GM23338 (cell line): ENCODE measurements around the gene CD177. TPM values are rescaled to one million over a fixed set of nuclear protein-coding genes. Genes with fewer than 3 reads are reported as not detected.

Experiments
- ATAC-seq: fragments of 200-7000 bp; cut with Tn5 transposase; 3 replicates; pipeline ENCODE4 v1.9.1; 2020
- DNase-seq: peaks from one replicate; pipeline ENCODE4 v3.0.0-alpha.2; 2015; ENCODE audit warnings: low spot score
- H2AFZ ChIP-seq: fragments of 200-600 bp; sonication (generic); 2 replicates; pipeline ENCODE4 v1.8.0; 2016; ENCODE audit warnings: antibody characterized with exemption, mild to moderate bottlenecking, moderate library complexity
- H3F3A ChIP-seq: fragments of 200-600 bp; sonication (generic); replicated peaks from 2 replicates; pipeline ENCODE4 v1.8.0; 2017; ENCODE audit warnings: antibody characterized with exemption, mixed run types, low read depth
- H3K27ac ChIP-seq: fragments of 200-600 bp; sonication (generic); 2 replicates; pipeline ENCODE4 v1.6.1; 2016; ENCODE audit warnings: low read depth
- H3K27me3 ChIP-seq: fragments of 200-600 bp; sonication (generic); 2 replicates; pipeline ENCODE4 v1.8.0; 2016; ENCODE audit warnings: mild to moderate bottlenecking, mixed run types, moderate library complexity; ENCODE audit not compliant: insufficient read depth
- H3K36me3 ChIP-seq: fragments of 200-600 bp; sonication (generic); 2 replicates; pipeline ENCODE4 v1.8.0; 2016; ENCODE audit warnings: mild to moderate bottlenecking; ENCODE audit not compliant: insufficient read depth
- H3K4me1 ChIP-seq: fragments of 200-600 bp; sonication (generic); 2 replicates; pipeline ENCODE4 v1.8.0; 2016; ENCODE audit warnings: mild to moderate bottlenecking, moderate library complexity; ENCODE audit not compliant: insufficient read depth
- H3K4me2 ChIP-seq: fragments of 200-600 bp; sonication (generic); 2 replicates; pipeline ENCODE4 v1.7.1; 2017; ENCODE audit warnings: mixed run types
- H3K4me3 ChIP-seq: fragments of 200-600 bp; sonication (generic); 2 replicates; pipeline ENCODE4 v1.6.1; 2016; ENCODE audit warnings: mixed run types
- H3K79me2 ChIP-seq: fragments of 200-600 bp; sonication (generic); replicated peaks from 2 replicates; pipeline ENCODE4 v1.8.0; 2017; ENCODE audit warnings: mild to moderate bottlenecking; ENCODE audit not compliant: insufficient read depth
- H3K9me2 ChIP-seq: fragments of 200-600 bp; sonication (generic); 2 replicates; pipeline ENCODE4 v1.8.0; 2017; ENCODE audit not compliant: insufficient read depth
- H4K20me1 ChIP-seq: fragments of 200-600 bp; sonication (generic); replicated peaks from 2 replicates; pipeline ENCODE4 v1.8.0; 2017; ENCODE audit warnings: mild to moderate bottlenecking; ENCODE audit not compliant: insufficient read depth
- H3K27ac Mint-ChIP-seq: 2 replicates; pipeline ENCODE4 v1.8.0; 2020; ENCODE audit warnings: inconsistent platforms, mild to moderate bottlenecking, moderate library complexity, mixed read lengths
- H3K27me3 Mint-ChIP-seq: 3 replicates; pipeline ENCODE4 v1.8.0; 2022; ENCODE audit warnings: low read depth, mild to moderate bottlenecking, moderate library complexity, mixed read lengths, inconsistent platforms; ENCODE audit not compliant: insufficient read depth, poor library complexity
- H3K36me3 Mint-ChIP-seq: 3 replicates; pipeline ENCODE4 v1.8.0; 2021; ENCODE audit warnings: low read depth, mild to moderate bottlenecking, inconsistent platforms, moderate library complexity, mixed read lengths
- H3K4me1 Mint-ChIP-seq: 3 replicates; pipeline ENCODE4 v1.8.0; 2020; ENCODE audit warnings: mild to moderate bottlenecking, inconsistent platforms, mixed read lengths
- H3K4me3 Mint-ChIP-seq: 3 replicates; pipeline ENCODE4 v1.8.0; 2021; ENCODE audit warnings: moderate library complexity, mild to moderate bottlenecking, inconsistent platforms, mixed read lengths
- H3K9me3 Mint-ChIP-seq: 3 replicates; pipeline ENCODE4 v1.8.0; 2020; ENCODE audit warnings: moderate library complexity, mild to moderate bottlenecking, inconsistent platforms, mixed read lengths
- CREB1 ChIP-seq: fragments of 250-450 bp; sonication (Bioruptor Pico); IDR thresholded peaks from 2 replicates; pipeline ENCODE4 v1.5.0; 2020; ENCODE audit warnings: low read depth, mild to moderate bottlenecking, moderate library complexity
- CTCF ChIP-seq, 2 experiments: fragments of 200-600 bp in 1 of 2; sonication (generic) in 1 of 2; conservative IDR thresholded peaks; 2 replicates each; pipeline versions ENCODE4 v1.5.1 to v1.6.1; 2016 to 2017; ENCODE audit warnings: antibody characterized with exemption in 2 of 2, low read depth in 2 of 2, mild to moderate bottlenecking in 2 of 2, moderate library complexity in 1 of 2
- ETS1 ChIP-seq: IDR thresholded peaks from 2 replicates; pipeline ENCODE4 v1.6.1; 2016; ENCODE audit warnings: antibody characterized with exemption
- EZH2 ChIP-seq: fragments of 200-600 bp; sonication (generic); IDR thresholded peaks from one replicate; pipeline ENCODE4 v1.8.0; 2017; ENCODE audit warnings: antibody characterized with exemption, mild to moderate bottlenecking, low read depth; ENCODE audit not compliant: unreplicated experiment
- EZH2phosphoT487 ChIP-seq: fragments of 200-600 bp; sonication (generic); IDR thresholded peaks from one replicate; pipeline ENCODE4 v1.8.1; 2018; ENCODE audit warnings: antibody characterized with exemption; ENCODE audit not compliant: unreplicated experiment
- JUNB ChIP-seq: IDR thresholded peaks from one replicate; pipeline ENCODE4 v1.6.1; 2016; ENCODE audit warnings: antibody characterized with exemption; ENCODE audit not compliant: unreplicated experiment
- NANOG ChIP-seq: IDR thresholded peaks from 2 replicates; pipeline ENCODE4 v1.6.1; 2016; ENCODE audit warnings: antibody characterized with exemption, borderline replicate concordance
- POLR2AphosphoS5 ChIP-seq: IDR thresholded peaks from 2 replicates; pipeline ENCODE4 v1.6.1; 2016; ENCODE audit warnings: antibody characterized with exemption, low read depth
- REST ChIP-seq: IDR thresholded peaks from one replicate; pipeline ENCODE4 v1.6.1; 2018; ENCODE audit warnings: antibody characterized with exemption; ENCODE audit not compliant: unreplicated experiment
- STAT1 ChIP-seq: IDR thresholded peaks from one replicate; pipeline ENCODE4 v1.6.1; 2016; ENCODE audit warnings: antibody characterized with exemption; ENCODE audit not compliant: unreplicated experiment
- ZNF114 ChIP-seq: fragments of 250-450 bp; sonication (Bioruptor Pico); IDR thresholded peaks from 2 replicates; pipeline ENCODE4 v1.5.0; 2020; ENCODE audit warnings: mild to moderate bottlenecking, moderate library complexity
- ZNF331 ChIP-seq: fragments of 250-450 bp; sonication (Bioruptor Pico); IDR thresholded peaks from 2 replicates; pipeline ENCODE4 v1.5.0; 2020; ENCODE audit warnings: low read depth, mild to moderate bottlenecking, moderate library complexity
- ZNF462 ChIP-seq: fragments of 250-450 bp; sonication (Bioruptor Pico); IDR thresholded peaks from 2 replicates; pipeline ENCODE4 v1.5.0; 2020; ENCODE audit warnings: mild to moderate bottlenecking, moderate library complexity
- polyA plus RNA-seq: library from polyadenylated mRNA; unstranded; fragments of >200 nt; fragmentation: Nextera tagmentation; extraction: Ambion mirVana; gene quantifications from 2 replicates; pipeline ENCODE4 v1.2.1, GENCODE V29; 2016
- total RNA-seq: library from RNA; depleted of rRNA; stranded (reverse); fragments of >200 nt; shearing (Covaris generic); gene quantifications from 2 replicates; pipeline ENCODE4 v1.2.3, GENCODE V29; 2014

CD177 gene
- total and polyA plus RNA-seq, 2 experiments from 2014 or later: 0.50 to 0.90 TPM

- Mint-ChIP-seq H3K4me1 (no peaks in the 10 kb centered on the region), H3K36me3 (peaks cover 12% of the 10 kb centered on the region; the same call in 1 of the 3 replicates), H3K9me3 (peaks cover 30% of the 10 kb centered on the region), H3K4me3 (no peak overlapping the region), H3K27ac (no peak overlapping the region), H3K27me3 (peaks cover 6% of the 10 kb centered on the region)
- peaks cover 4% of the 10 kb centered on the region; the same call in 1 of the 2 replicates for H3K9me2 ChIP-seq
- no peaks in the 10 kb centered on the region for H3K36me3 ChIP-seq
- no peak overlapping the region for H2AFZ ChIP-seq
- H3K27me3 ChIP-seq: no peaks in the 10 kb centered on the region
- no peak overlapping the region for H3K4me3 ChIP-seq
- TF ChIP-seq EZH2phosphoT487 (no peak), CREB1 (CRISPR knock-in tag) (no peak), ZNF331 (no peak), ETS1 (no peak), CTCF (conservative IDR thresholded peaks at IDR 0.05; ENCODE audit: low read depth in 2 of 2) (no peak), ZNF462 (no peak), REST (no peak), POLR2AphosphoS5 (no peak), NANOG (no peak), STAT1 (no peak), ZNF114 (CRISPR knock-in tag) (no peak), EZH2 (no peak), JUNB (no peak)
- H3F3A ChIP-seq: no peaks in the 10 kb centered on the region
- no peaks in the 10 kb centered on the region for H3K79me2 ChIP-seq
- DNase-seq: no peak
- H3K27ac ChIP-seq: no peak overlapping the region
- ATAC-seq: no peak
- H3K4me2 ChIP-seq: no peak overlapping the region
- no peaks in the 10 kb centered on the region for H4K20me1 ChIP-seq
- H3K4me1 ChIP-seq: peaks cover 19% of the 10 kb centered on the region
Observed at GRCh38 chr19:43320546-43320945, 32.9 kb upstream of the CD177 start.
